Sigmoid colon (tissue), 7 donors: Measurements from ENCODE around the gene RASAL2. TPM values are rescaled to one million over a fixed set of nuclear protein-coding genes. Genes with fewer than 3 reads are reported as not detected.

ENCODE experiments used
- DNase-seq: peaks from one replicate; pipeline ENCODE4 v3.0.0-alpha.2; 2019
- H3K27ac ChIP-seq, 4 donors: fragments of 200-600 bp; sonication (generic); one replicate each; pipeline ENCODE4 v1.5.1; 2016 to 2019; ENCODE audit warnings: mild to moderate bottlenecking in 1 of 4
- H3K27me3 ChIP-seq, 3 donors: fragments of 200-600 bp; sonication (generic); one replicate each; pipeline ENCODE4 v1.5.1; 2019; ENCODE audit warnings: mild to moderate bottlenecking in 1 of 3
- H3K36me3 ChIP-seq, 4 donors: fragments of 200-600 bp; sonication (generic); one replicate each; pipeline ENCODE4 v1.5.1; 2016 to 2019
- H3K4me1 ChIP-seq, 4 donors: fragments of 200-600 bp; sonication (generic); one replicate each; pipeline ENCODE4 v1.5.1; 2017 to 2019
- H3K4me3 ChIP-seq, 4 donors: fragments of 200-600 bp; sonication (generic); one replicate each; pipeline ENCODE4 v1.5.1; 2017 to 2019; ENCODE audit warnings: mild to moderate bottlenecking in 2 of 4, moderate library complexity in 1 of 4
- H3K9me3 ChIP-seq, 4 donors: fragments of 200-600 bp in 3 of 4; sonication (generic) in 3 of 4; one replicate each; pipeline versions ENCODE4 v1.5.1 to v1.6.1; 2013 to 2019
- EP300 ChIP-seq, 4 donors: sonication (generic); formaldehyde crosslinking; IDR thresholded peaks; one replicate each; pipeline ENCODE4 v1.6.1; 2017; ENCODE audit warnings: antibody characterized with exemption in 4 of 4
- POLR2A ChIP-seq, 2 donors: fragments of 450-650 bp; IDR thresholded peaks; one replicate each; pipeline ENCODE4 v1.6.1; 2016; ENCODE audit warnings: antibody characterized with exemption in 2 of 2, mild to moderate bottlenecking in 2 of 2, moderate library complexity in 2 of 2
- POLR2AphosphoS5 ChIP-seq, 4 donors: sonication (generic); formaldehyde crosslinking; IDR thresholded peaks; one replicate each; pipeline ENCODE4 v1.6.1; 2017; ENCODE audit warnings: antibody characterized with exemption in 4 of 4
- WGBS, 2 donors: extraction: QIAGEN DNeasy Blood & Tissue Kit; methylation state at CpG; one replicate each; pipeline ENCODE4 v1.1.7; 2013; 5-methylcytosine and 5-hydroxymethylcytosine counted together
- intact Hi-C: fragments of 100-400 bp; cut with DNase I; formaldehyde crosslinking; loops from one replicate; pipeline ENCODE4 v1.15.1; 2023
- polyA plus RNA-seq, 3 donors: library from polyadenylated mRNA; stranded (reverse); fragments of 200-250 nt; gene quantifications; one replicate each; pipeline ENCODE4 v1.2.3, GENCODE V29; 2013
- small RNA-seq, 3 donors: library from RNA; depleted of rRNA; stranded (forward); fragments of <200 nt; gene quantifications; one replicate each; pipeline ENCODE3, GENCODE V24; 2016
- total RNA-seq, 4 donors: library from RNA; depleted of rRNA; stranded (reverse); fragments of >200 nt; gene quantifications; one replicate each; pipeline ENCODE4 v1.1.0, GENCODE V29; 2016
- TF ChIP-seq, protein P1 (sequence below), 4 experiments: fragments of 450-650 bp in 3 of 4; fragments of 200-600 bp in 1 of 4; IDR thresholded peaks; one replicate each; pipeline ENCODE4 v1.5.1; 2016 to 2019; ENCODE audit warnings: antibody characterized with exemption in 4 of 4, mild to moderate bottlenecking in 3 of 4, moderate library complexity in 2 of 4
- donor health status: healthy with polysubstance abuse.
- donor health status: Bipolar disorder and iron deficiency.
- donor health status: healthy.

Gene RASAL2
- total and polyA plus RNA-seq, 7 donors = 0.92 to 25.5 (median 11.1) TPM

DNA sequence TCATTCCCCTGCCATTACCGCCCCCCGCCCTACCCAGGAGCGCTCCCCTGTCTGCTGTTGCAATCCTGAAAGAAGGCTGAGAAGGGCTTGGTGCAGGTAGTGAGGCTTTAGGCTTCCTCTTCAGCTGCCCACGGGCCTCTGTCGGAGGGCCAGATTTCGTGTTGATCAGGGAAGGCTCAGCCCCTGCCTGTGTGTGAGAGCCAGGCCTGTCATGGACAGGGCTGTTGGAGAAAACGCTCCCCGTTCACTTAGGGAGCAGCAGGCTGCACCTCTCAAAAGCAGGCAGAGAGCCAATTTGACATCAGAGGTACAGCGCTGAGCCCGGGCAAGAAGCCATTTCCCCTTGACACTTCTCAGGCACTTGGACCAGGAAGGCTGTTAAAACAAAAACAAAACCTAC lies 438.0 kb downstream of the RASAL2 start:
- intact Hi-C loops = loop anchor here (10.0 kb wide), 1 partner anchor 833 kb away; the partner anchor contains the start of gene AXDND1
- H3K27me3 ChIP-seq = no peaks in the 10 kb centered on the region
- H3K4me1 ChIP-seq = peaks cover 0 to 15% (median 12%) of the 10 kb centered on the region in 4 donors
- DNase-seq = peak; percentile 49
- no peak overlapping the region for H3K4me3 ChIP-seq
- TF ChIP-seq, protein P1, sequence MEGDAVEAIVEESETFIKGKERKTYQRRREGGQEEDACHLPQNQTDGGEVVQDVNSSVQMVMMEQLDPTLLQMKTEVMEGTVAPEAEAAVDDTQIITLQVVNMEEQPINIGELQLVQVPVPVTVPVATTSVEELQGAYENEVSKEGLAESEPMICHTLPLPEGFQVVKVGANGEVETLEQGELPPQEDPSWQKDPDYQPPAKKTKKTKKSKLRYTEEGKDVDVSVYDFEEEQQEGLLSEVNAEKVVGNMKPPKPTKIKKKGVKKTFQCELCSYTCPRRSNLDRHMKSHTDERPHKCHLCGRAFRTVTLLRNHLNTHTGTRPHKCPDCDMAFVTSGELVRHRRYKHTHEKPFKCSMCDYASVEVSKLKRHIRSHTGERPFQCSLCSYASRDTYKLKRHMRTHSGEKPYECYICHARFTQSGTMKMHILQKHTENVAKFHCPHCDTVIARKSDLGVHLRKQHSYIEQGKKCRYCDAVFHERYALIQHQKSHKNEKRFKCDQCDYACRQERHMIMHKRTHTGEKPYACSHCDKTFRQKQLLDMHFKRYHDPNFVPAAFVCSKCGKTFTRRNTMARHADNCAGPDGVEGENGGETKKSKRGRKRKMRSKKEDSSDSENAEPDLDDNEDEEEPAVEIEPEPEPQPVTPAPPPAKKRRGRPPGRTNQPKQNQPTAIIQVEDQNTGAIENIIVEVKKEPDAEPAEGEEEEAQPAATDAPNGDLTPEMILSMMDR (IDR thresholded peaks at IDR 0.05) = no peak
- TF ChIP-seq POLR2AphosphoS5 (IDR thresholded peaks at IDR 0.05) = no peak
- TF ChIP-seq POLR2A (IDR thresholded peaks at IDR 0.05) = no peak
- no peak for TF ChIP-seq EP300 (IDR thresholded peaks at IDR 0.05)
- no peak overlapping the region for H3K27ac ChIP-seq
- WGBS, 2 donors = 51 to 62% methylated on average over 10 of the region's 10 CpGs
- no peaks in the 10 kb centered on the region for H3K9me3 ChIP-seq
- H3K36me3 ChIP-seq = no peaks in the 10 kb centered on the region

DNA sequence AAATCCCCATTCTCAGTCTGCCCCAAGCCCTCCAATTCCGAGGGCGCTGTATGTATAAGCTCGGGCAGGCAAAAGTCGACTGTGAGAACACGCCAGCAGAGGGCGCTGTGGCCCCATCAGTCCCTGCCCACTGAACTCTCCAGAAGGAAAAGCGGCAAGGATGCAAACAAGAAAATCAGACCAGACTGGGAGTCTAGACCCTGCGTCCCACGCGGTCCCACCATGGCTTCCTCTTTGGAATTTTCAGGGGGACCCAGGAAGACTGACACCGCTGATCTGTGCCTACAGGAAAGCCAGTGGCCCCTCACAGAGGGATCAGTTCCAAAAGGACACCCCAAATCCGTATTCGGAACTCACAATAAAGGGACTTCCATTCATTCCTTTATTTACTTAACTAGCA lies 438.5 kb downstream of the RASAL2 start:
- Histone ChIP-seq H3K27me3 (no peaks in the 10 kb centered on the region), H3K4me3 (no peak overlapping the region), H3K36me3 (no peaks in the 10 kb centered on the region), H3K27ac (no peak overlapping the region), H3K4me1 (peaks cover 0 to 18% (median 16%) of the 10 kb centered on the region in 4 donors), H3K9me3 (no peaks in the 10 kb centered on the region)
- WGBS, 2 donors = 10 to 17% methylated on average over 13 of the region's 13 CpGs
- no peak for TF ChIP-seq POLR2A (IDR thresholded peaks at IDR 0.05)
- TF ChIP-seq, protein P1 (IDR thresholded peaks at IDR 0.05) = peak; percentile 68 to 87 (median 78)
- peak; percentile 86 for DNase-seq
- intact Hi-C loops = loop anchor here (10.0 kb wide), 1 partner anchor 832 kb away; the partner anchor contains the start of gene AXDND1

DNA sequence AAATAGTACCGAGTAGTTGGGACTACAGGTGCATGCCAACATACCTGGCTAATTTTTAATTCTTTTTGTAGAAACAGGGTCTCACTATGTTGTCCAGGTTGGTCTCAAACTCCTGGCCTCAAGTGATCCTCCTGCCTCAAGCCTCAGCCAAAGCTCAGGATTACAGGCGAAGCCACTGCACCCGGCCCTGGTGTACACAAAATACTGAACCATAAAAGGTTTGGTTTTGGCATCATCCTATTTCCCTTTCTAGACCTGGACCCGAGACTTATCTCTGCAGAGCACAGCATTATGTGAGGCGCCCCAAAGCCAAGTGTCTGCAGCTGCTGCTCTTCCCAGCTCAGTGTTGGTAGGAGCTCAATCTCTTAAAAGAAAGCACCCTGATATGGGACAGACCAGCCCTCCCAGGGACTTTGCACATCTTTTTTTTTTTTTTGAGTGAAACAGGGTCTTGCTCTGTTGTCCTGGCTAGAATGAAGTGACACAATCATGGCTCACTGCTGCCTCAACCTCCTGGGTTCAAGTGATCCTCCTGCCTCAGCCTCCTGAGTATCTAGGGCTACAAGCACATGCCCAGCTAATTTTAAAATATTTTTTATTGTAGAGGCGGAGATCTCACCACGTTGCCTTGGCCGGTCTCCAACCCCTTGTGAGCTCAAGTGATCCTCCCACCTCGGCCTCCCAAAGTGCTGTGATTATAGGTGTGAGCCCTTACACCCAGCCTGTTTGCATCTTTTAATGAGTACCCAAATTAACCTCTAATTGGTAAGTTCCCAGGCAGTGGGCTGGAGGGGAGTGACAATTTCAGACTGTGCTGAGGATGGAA lies 439.4 kb downstream of the RASAL2 start:
- DNase-seq = peak; percentile 13
- Histone ChIP-seq H3K9me3 (no peaks in the 10 kb centered on the region), H3K36me3 (no peaks in the 10 kb centered on the region), H3K4me1 (peaks cover 0 to 18% (median 18%) of the 10 kb centered on the region in 4 donors), H3K4me3 (no peak overlapping the region), H3K27me3 (no peaks in the 10 kb centered on the region), H3K27ac (no peak overlapping the region)
- WGBS, 2 donors = 58 to 81% methylated on average over 9 of the region's 9 CpGs
- intact Hi-C loops = loop anchor here (10.0 kb wide), 1 partner anchor 831 kb away; the partner anchor contains the start of gene AXDND1
- no peak for TF ChIP-seq POLR2A (IDR thresholded peaks at IDR 0.05)
- TF ChIP-seq, protein P1 (IDR thresholded peaks at IDR 0.05) = no peak
- TF ChIP-seq EP300 (IDR thresholded peaks at IDR 0.05) = no peak
- no peak for TF ChIP-seq POLR2AphosphoS5 (IDR thresholded peaks at IDR 0.05)

Small RNA genes within 50 kb of the gene (small RNA-seq; reads per million reads assigned to genes)
- 0 reads per million in 3 donors for gene RF00017

Other genes with a start within 250 kb of the RASAL2 start
- gene SEC16B, start 124.0 kb upstream of the RASAL2 start, total RNA-seq = 1 to 10 TPM; 1.8 to 5.8 (median 4.3) TPM
- 1 to 10 TPM; 1.6 to 4.1 (median 3.0) TPM for gene SEC16B, start 124.0 kb upstream of the RASAL2 start, polyA plus RNA-seq